ENCODE data around the gene PPP4R4.

DNA sequence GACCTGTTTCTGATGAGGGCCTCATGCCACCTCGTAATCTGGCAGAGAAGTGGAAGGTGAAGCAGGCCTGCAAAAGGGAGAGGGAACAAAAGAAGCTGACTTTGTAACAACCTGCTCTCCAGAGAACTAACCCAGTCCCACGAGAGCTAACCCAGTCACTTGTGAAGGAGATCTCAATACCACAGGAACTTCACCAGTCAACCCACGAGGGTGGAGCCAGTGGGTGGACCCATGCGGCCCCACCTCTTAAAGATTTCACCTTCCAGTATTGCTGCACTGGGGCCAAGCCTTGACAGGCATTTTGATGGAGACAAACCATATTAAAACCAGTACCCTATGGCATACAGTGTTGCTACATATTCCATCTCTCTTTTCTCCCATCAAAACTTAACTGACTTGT, 63.9 kb downstream of the PPP4R4 start:
- TF ChIP-seq CTCF (IDR thresholded peaks at IDR 0.05) (no peak), POLR2A (IDR thresholded peaks at IDR 0.05) (no peak)
